Type B pancreatic cell (in vitro differentiated cells): ENCODE measurements around the gene ALDH1A3. TPM values are rescaled to one million over a fixed set of nuclear protein-coding genes. Genes with fewer than 3 reads are reported as not detected.

Experiments used
- DNase-seq: peaks from one replicate; pipeline ENCODE4 v3.0.0; 2021; ENCODE audit warnings: mixed read lengths; ENCODE audit not compliant: unreplicated experiment; ENCODE audit errors: extremely low spot score
- H3K27ac Mint-ChIP-seq: 2 replicates; pipeline ENCODE4 v1.8.0; 2021; ENCODE audit warnings: mild to moderate bottlenecking, mixed read lengths
- H3K27me3 Mint-ChIP-seq: 2 replicates; pipeline ENCODE4 v1.8.0; 2021; ENCODE audit warnings: mixed read lengths
- H3K36me3 Mint-ChIP-seq: 2 replicates; pipeline ENCODE4 v1.8.0; 2021; ENCODE audit warnings: mixed read lengths
- H3K4me1 Mint-ChIP-seq: one replicate; pipeline ENCODE4 v1.8.0; 2021; ENCODE audit warnings: mixed read lengths; ENCODE audit not compliant: unreplicated experiment
- H3K4me3 Mint-ChIP-seq: 2 replicates; pipeline ENCODE4 v1.8.0; 2021; ENCODE audit warnings: mild to moderate bottlenecking, mixed read lengths
- H3K9me3 Mint-ChIP-seq: 2 replicates; pipeline ENCODE4 v1.8.0; 2021; ENCODE audit warnings: mixed read lengths
- total RNA-seq: library from RNA; stranded (reverse); gene quantifications from 2 replicates; pipeline ENCODE4 v1.2.1, GENCODE V29; 2021; ENCODE audit warnings: low replicate concordance
- TF ChIP-seq, protein P1 (sequence below): fragments of 200-600 bp; sonication (generic); conservative IDR thresholded peaks from 2 replicates; pipeline ENCODE4 v1.5.0; 2021; ENCODE audit warnings: antibody characterized with exemption, mild to moderate bottlenecking

The ALDH1A3 gene
- total RNA-seq, 1 donor from 2014 or later, result 13.0 TPM

DNA sequence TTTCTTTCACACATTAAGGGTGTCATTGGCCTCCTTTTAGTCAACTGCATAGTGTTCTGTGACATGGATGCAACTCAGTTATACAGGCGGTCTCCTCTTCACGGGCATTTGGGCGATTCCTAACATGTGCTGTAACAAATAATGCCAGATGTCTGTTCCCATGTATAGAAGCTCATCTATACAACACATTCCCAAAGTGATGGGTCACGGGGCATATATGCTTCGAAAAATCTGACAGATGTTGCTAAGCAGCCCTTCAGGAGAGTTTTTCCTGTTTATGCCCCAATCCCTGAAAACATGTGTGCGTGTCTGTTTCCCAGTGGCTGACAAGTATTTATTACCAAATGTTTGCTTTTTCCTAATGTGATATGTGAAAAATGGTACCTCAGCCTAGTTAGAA, 65.4 kb downstream of the ALDH1A3 start:
- H3K4me1 Mint-ChIP-seq, result no peaks in the 10 kb centered on the region
- no peaks in the 10 kb centered on the region for H3K9me3 Mint-ChIP-seq
- no peak overlapping the region for H3K4me3 Mint-ChIP-seq
- H3K27me3 Mint-ChIP-seq, result no peaks in the 10 kb centered on the region
- TF ChIP-seq, protein P1, sequence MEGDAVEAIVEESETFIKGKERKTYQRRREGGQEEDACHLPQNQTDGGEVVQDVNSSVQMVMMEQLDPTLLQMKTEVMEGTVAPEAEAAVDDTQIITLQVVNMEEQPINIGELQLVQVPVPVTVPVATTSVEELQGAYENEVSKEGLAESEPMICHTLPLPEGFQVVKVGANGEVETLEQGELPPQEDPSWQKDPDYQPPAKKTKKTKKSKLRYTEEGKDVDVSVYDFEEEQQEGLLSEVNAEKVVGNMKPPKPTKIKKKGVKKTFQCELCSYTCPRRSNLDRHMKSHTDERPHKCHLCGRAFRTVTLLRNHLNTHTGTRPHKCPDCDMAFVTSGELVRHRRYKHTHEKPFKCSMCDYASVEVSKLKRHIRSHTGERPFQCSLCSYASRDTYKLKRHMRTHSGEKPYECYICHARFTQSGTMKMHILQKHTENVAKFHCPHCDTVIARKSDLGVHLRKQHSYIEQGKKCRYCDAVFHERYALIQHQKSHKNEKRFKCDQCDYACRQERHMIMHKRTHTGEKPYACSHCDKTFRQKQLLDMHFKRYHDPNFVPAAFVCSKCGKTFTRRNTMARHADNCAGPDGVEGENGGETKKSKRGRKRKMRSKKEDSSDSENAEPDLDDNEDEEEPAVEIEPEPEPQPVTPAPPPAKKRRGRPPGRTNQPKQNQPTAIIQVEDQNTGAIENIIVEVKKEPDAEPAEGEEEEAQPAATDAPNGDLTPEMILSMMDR, result no peak
- DNase-seq, result no peak
- H3K27ac Mint-ChIP-seq, result no peak overlapping the region
- no peaks in the 10 kb centered on the region for H3K36me3 Mint-ChIP-seq

DNA sequence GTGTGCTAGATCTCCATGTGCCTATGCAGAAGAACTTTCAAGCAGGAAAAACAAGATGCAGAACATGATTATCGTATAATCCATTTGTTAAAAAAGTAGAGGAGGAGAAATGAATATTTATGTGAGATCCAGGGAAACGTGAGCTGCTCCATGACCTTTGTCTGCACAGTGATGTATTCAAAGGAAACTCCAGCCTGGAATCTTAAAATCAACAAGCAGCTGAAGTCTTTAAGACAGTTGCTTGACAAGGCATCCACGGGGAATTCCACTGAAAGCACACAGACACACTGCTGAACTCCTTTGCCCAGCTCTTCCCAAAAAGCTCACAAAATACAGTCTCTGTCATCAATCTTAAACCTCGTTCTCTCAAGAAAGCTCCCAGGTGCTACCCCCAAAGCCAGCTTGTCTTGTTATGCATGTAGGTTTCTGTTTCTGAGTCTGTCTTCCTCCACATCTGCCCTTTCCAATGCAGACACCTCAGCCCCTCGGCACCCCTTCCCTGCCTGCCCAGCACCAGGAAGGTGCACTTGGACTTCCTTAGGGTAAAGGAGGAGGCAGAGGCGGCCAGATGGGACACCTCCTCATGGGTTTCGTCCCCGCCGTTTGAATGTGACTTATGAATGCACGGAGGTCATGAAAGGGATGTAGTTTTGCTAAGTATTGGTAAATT, 68.3 kb downstream of the ALDH1A3 start:
- TF ChIP-seq, protein P1, result no peak
- Mint-ChIP-seq H3K9me3 (peaks cover 5% of the 10 kb centered on the region), H3K4me3 (no peak overlapping the region), H3K27me3 (peaks cover 4% of the 10 kb centered on the region), H3K36me3 (no peaks in the 10 kb centered on the region), H3K4me1 (no peaks in the 10 kb centered on the region), H3K27ac (no peak overlapping the region)
- DNase-seq, result no peak

DNA sequence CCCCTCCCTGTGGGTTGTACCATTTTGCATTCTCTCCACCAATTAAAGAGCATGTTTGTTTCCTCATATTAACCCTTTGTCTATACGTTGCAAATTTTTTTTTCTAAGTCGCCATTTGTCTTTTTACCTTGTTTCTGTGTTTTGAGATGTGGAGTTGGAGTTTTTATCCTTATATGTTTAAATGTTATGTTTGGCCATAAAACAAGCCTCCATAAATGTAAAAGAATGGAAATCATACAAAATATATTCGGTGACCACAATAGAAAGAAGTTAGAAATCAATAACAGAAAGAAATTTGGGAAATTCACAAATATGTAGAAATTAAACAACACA, 68.8 kb downstream of the ALDH1A3 start:
- H3K36me3 Mint-ChIP-seq, result no peaks in the 10 kb centered on the region
- H3K27me3 Mint-ChIP-seq, result peaks cover 4% of the 10 kb centered on the region
- DNase-seq, result no peak
- peaks cover 5% of the 10 kb centered on the region for H3K9me3 Mint-ChIP-seq
- no peak overlapping the region for H3K27ac Mint-ChIP-seq
- H3K4me1 Mint-ChIP-seq, result no peaks in the 10 kb centered on the region
- TF ChIP-seq, protein P1, result no peak
- H3K4me3 Mint-ChIP-seq, result no peak overlapping the region

DNA sequence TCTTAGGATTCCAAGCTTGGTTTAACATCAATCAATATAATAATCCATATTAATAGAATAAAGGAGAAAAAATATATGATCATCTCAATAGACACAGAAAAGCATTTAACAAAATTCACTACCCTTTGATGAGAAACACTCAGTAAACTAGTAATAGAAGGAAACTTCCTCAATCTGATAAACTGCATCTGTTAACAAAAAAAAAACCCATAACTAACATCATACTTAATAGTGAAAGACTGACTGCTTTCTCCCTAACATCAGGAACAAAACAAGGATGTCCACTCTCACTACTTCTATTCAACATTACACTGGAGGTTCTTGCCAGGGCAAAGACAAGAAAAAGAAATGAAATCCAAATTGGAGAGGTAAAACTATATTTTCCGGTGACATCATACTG, 70.1 kb downstream of the ALDH1A3 start:
- Mint-ChIP-seq H3K27ac (no peak overlapping the region), H3K9me3 (peaks cover 5% of the 10 kb centered on the region), H3K27me3 (peaks cover 4% of the 10 kb centered on the region), H3K4me3 (no peak overlapping the region), H3K4me1 (no peaks in the 10 kb centered on the region), H3K36me3 (no peaks in the 10 kb centered on the region)
- TF ChIP-seq, protein P1, result no peak
- no peak for DNase-seq

DNA sequence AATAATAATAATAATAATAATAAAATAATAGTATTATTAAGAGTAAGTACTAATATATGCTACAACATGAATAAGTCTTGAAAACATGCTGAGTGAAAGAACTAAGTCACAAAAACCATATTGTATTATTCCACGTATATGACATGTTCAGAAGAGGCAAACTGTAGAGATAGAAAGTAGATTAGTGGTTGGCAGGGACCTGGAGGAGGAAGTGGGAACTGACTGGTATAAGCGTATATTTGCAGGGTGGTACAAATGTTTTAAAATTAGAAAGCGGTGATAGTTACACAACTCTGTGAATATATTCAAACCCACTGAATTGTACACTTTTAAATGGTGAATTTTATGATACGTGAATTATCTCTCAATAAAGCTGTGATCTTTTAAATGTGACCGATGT, 72.3 kb downstream of the ALDH1A3 start:
- Mint-ChIP-seq H3K9me3 (peaks cover 5% of the 10 kb centered on the region), H3K36me3 (no peaks in the 10 kb centered on the region), H3K27me3 (peaks cover 11% of the 10 kb centered on the region), H3K27ac (no peak overlapping the region), H3K4me1 (no peaks in the 10 kb centered on the region), H3K4me3 (no peak overlapping the region)
- TF ChIP-seq, protein P1, result no peak
- no peak for DNase-seq

DNA sequence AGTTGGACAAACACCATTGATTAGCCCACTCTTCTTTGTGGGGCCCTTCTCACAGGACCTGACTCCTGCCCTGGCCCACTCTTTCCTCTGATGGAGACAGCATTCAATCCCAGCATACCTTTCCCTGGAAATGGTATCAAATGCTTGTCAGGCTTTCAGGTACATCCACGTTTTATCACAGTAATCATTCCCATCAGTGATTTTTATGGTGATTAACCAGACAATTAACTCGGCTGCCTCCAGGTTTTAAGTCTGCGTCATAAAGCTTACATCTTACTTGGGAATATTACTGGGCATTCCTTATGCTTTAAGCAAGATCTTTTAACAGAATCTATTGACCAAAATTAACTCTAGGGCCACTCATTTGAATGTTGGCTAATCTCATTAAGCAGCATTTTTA, 72.9 kb downstream of the ALDH1A3 start:
- Mint-ChIP-seq H3K4me1 (no peaks in the 10 kb centered on the region), H3K27me3 (peaks cover 12% of the 10 kb centered on the region), H3K27ac (no peak overlapping the region), H3K9me3 (peaks cover 5% of the 10 kb centered on the region), H3K4me3 (no peak overlapping the region), H3K36me3 (no peaks in the 10 kb centered on the region)
- TF ChIP-seq, protein P1, result no peak
- DNase-seq, result no peak
